Vagina (tissue), 2 donors: Measurements from ENCODE around the gene DAB2IP. TPM values are rescaled to one million over a fixed set of nuclear protein-coding genes. Genes with fewer than 3 reads are reported as not detected.
"Not testable (repeated sequence)": the region's sequence is repeated elsewhere in the genome, so short reads cannot be mapped to it uniquely, and the experiment has no call there.

Source experiments
- DNase-seq, 2 donors: peaks; one replicate each; pipeline ENCODE4 v3.0.0-alpha.2; 2017; ENCODE audit errors: extremely low spot score in 2 of 2
- H3K27ac ChIP-seq: fragments of 200-600 bp; sonication (generic); one replicate; pipeline ENCODE4 v1.5.1; 2019
- H3K27me3 ChIP-seq: fragments of 200-600 bp; sonication (generic); one replicate; pipeline ENCODE4 v1.5.1; 2019
- H3K36me3 ChIP-seq, 2 donors: fragments of 200-600 bp; sonication (generic); one replicate each; pipeline ENCODE4 v1.5.1; 2017 to 2019
- H3K4me1 ChIP-seq: fragments of 200-600 bp; sonication (generic); one replicate; pipeline ENCODE4 v1.5.1; 2019
- H3K4me3 ChIP-seq, 2 donors: fragments of 200-600 bp; sonication (generic); 1 replicate in 1 of 2; 2 replicates in 1 of 2; pipeline ENCODE4 v1.5.1; 2016 to 2019
- H3K9me3 ChIP-seq: fragments of 200-600 bp; sonication (generic); one replicate; pipeline ENCODE4 v1.5.1; 2019
- CTCF ChIP-seq, 3 experiments: fragments of 450-650 bp in 2 of 3; fragments of 200-600 bp in 1 of 3; sonication (generic) in 1 of 3; IDR thresholded peaks; one replicate each; pipeline ENCODE4 v1.5.1; 2017 to 2019; ENCODE audit warnings: antibody characterized with exemption in 3 of 3, mild to moderate bottlenecking in 2 of 3, moderate library complexity in 2 of 3
- POLR2A ChIP-seq, 2 donors: fragments of 450-650 bp; IDR thresholded peaks; one replicate each; pipeline ENCODE4 v1.6.1; 2017; ENCODE audit warnings: antibody characterized with exemption in 2 of 2, mild to moderate bottlenecking in 2 of 2, moderate library complexity in 2 of 2
- POLR2AphosphoS5 ChIP-seq, 2 donors: sonication (generic); formaldehyde crosslinking; IDR thresholded peaks; one replicate each; pipeline ENCODE4 v1.9.0; 2017; ENCODE audit warnings: antibody characterized with exemption in 2 of 2, mild to moderate bottlenecking in 2 of 2, low read depth in 1 of 2; ENCODE audit not compliant: insufficient read depth in 1 of 2
- intact Hi-C: fragments of 100-400 bp; cut with DNase I; formaldehyde crosslinking; loops from one replicate; pipeline ENCODE4 v1.15.1; 2023
- total RNA-seq: library from RNA; depleted of rRNA; stranded (reverse); fragments of >200 nt; gene quantifications from one replicate; pipeline ENCODE4 v1.2.3, GENCODE V29; 2016

DAB2IP gene
- total RNA-seq, 1 donor from 2014 or later = 38.8 TPM

DNA sequence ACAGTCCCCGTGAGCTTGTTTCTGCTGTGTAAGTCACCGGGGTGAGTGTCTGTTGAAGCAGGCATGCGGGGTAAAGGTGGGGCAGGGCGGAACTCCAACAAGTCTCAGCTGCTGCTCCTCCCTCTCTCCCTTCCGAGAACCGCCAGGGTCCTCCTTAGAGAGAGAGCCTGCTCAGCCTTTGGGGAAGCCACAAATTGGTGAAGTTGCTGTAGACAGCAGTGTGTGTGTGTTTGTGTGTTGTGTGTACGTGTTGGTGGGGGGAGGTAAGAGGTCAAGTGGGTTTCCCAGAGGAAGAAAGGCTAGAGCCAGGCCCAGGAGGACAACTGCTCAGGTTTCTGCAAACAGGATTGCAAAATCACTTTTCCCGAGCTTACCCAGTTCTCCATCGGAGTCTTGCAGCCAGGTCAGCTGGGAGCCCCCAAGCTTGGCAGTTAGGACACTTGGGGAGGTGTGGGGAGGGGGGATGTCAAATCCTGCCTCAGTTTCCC, 38.9 kb upstream of the DAB2IP start:
- Histone ChIP-seq H3K4me3 (no peak overlapping the region), H3K27me3 (no peaks in the 10 kb centered on the region), H3K36me3 (no peaks in the 10 kb centered on the region), H3K9me3 (no peaks in the 10 kb centered on the region), H3K27ac (no peak overlapping the region), H3K4me1 (peaks cover 46% of the 10 kb centered on the region)
- no peak for DNase-seq
- intact Hi-C loops = no loop called here
- TF ChIP-seq POLR2AphosphoS5 (IDR thresholded peaks at IDR 0.05; ENCODE audit: insufficient read depth in 1 of 2, low read depth in 1 of 2) (no peak), POLR2A (IDR thresholded peaks at IDR 0.05) (no peak), CTCF (IDR thresholded peaks at IDR 0.05) (no peak)

DNA sequence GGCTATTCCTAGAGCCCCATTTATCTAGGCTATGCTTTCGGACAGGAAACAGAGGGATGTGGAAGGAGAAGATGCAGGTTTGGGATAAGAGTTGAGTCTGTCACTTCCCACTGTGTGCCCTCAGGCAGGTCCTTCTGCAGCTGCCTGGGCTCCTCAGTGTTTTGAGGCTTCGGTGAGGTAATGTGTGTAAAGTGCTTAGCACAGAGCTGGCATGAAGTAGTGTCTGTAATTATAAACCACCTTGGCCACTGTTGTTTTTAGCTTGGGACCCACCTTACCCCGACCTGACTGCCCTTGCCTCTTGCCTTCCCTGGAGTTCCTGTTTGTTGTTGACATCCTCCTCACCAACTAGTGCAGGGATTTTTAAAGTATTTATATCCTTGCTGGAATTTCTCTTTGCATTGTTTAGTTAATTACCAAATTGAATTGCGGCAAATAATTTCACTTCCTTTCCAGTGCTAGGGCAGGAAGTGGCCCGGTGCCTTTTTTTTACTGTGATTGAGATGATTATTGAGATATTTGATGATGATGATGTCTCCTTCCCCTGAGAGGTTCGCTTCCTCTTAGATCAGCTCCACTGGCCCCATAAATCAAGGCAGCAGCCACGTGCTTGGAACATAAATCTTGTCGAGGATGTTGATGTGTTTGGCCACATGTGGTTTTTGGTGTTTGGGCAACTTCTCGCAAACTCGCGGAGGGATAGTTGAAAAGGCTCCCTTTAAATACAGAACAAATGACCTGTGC, 38.3 kb upstream of the DAB2IP start:
- Histone ChIP-seq H3K4me1 (peaks cover 40% of the 10 kb centered on the region), H3K27ac (no peak overlapping the region), H3K9me3 (no peaks in the 10 kb centered on the region), H3K27me3 (no peaks in the 10 kb centered on the region), H3K4me3 (no peak overlapping the region), H3K36me3 (no peaks in the 10 kb centered on the region)
- no peak for TF ChIP-seq CTCF (IDR thresholded peaks at IDR 0.05)
- TF ChIP-seq POLR2A (IDR thresholded peaks at IDR 0.05) = no peak
- TF ChIP-seq POLR2AphosphoS5 (IDR thresholded peaks at IDR 0.05; ENCODE audit: insufficient read depth in 1 of 2, low read depth in 1 of 2) = peak in 1 of 2 donors; percentile 20
- intact Hi-C loops = no loop called here
- no peak for DNase-seq

DNA sequence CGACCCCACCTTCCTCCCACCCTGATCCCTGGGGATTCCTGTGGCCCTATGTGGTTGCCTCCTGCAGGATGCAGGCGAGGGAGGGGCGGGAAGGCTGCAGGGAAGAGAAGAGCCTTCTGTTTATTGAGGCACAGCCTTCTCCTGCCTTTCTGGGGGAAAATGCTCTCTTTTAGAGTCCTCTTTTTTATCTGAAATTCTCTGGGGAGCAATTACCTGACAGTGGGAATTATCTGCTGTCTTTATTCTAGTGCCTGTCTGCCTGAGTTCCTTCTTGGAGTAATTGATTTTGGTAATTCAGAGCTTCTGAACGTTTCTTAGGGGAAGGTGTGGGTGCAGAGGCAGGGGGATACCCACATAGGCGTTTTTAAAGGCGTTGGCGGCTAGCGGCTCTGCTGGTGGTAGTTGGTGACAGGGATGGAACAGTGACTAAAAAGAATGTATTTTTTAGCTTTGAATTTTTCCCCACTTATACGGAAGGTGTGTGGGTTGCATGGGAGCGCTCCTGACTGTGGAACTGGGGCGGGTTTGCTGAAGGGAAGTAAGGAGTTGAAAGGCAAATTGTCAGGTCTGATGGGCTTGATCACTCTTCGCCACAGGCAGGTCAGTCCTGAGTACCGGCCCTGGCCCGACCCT, 35.2 kb upstream of the DAB2IP start:
- TF ChIP-seq POLR2AphosphoS5 (IDR thresholded peaks at IDR 0.05; ENCODE audit: insufficient read depth in 1 of 2, low read depth in 1 of 2) (no peak), CTCF (IDR thresholded peaks at IDR 0.05) (no peak), POLR2A (IDR thresholded peaks at IDR 0.05) (no peak)
- Histone ChIP-seq H3K27ac (no peak overlapping the region), H3K4me1 (peaks cover 19% of the 10 kb centered on the region), H3K9me3 (no peaks in the 10 kb centered on the region), H3K36me3 (no peaks in the 10 kb centered on the region), H3K4me3 (no peak overlapping the region), H3K27me3 (no peaks in the 10 kb centered on the region)
- intact Hi-C loops = no loop called here
- no peak for DNase-seq

GRCh38 chr9:121618504-121618903, 32.9 kb upstream of the DAB2IP start:
- Histone ChIP-seq H3K4me1 (peaks cover 2% of the 10 kb centered on the region), H3K27ac (no peak overlapping the region), H3K36me3 (no peaks in the 10 kb centered on the region), H3K9me3 (no peaks in the 10 kb centered on the region), H3K27me3 (no peaks in the 10 kb centered on the region), H3K4me3 (no peak overlapping the region)
- DNase-seq = no peak
- intact Hi-C loops = no loop called here
- TF ChIP-seq POLR2A (IDR thresholded peaks at IDR 0.05) = no peak
- TF ChIP-seq CTCF (IDR thresholded peaks at IDR 0.05) = no peak
- no peak for TF ChIP-seq POLR2AphosphoS5 (IDR thresholded peaks at IDR 0.05; ENCODE audit: insufficient read depth in 1 of 2, low read depth in 1 of 2)

- intact Hi-C loops, H3K27me3 ChIP-seq, H3K4me3 ChIP-seq, H3K9me3 ChIP-seq, H3K4me1 ChIP-seq, H3K36me3 ChIP-seq, H3K27ac ChIP-seq, DNase-seq: not testable (repeated sequence)
Measured at GRCh38 chr9:121618910-121619309, 32.5 kb upstream of the DAB2IP start.
